ENCODE results near the gene PVALB. TPM values are rescaled to one million over a fixed set of nuclear protein-coding genes. Genes with fewer than 3 reads are reported as not detected.

The PVALB gene
- total RNA-seq, 1 donor = not detected

DNA sequence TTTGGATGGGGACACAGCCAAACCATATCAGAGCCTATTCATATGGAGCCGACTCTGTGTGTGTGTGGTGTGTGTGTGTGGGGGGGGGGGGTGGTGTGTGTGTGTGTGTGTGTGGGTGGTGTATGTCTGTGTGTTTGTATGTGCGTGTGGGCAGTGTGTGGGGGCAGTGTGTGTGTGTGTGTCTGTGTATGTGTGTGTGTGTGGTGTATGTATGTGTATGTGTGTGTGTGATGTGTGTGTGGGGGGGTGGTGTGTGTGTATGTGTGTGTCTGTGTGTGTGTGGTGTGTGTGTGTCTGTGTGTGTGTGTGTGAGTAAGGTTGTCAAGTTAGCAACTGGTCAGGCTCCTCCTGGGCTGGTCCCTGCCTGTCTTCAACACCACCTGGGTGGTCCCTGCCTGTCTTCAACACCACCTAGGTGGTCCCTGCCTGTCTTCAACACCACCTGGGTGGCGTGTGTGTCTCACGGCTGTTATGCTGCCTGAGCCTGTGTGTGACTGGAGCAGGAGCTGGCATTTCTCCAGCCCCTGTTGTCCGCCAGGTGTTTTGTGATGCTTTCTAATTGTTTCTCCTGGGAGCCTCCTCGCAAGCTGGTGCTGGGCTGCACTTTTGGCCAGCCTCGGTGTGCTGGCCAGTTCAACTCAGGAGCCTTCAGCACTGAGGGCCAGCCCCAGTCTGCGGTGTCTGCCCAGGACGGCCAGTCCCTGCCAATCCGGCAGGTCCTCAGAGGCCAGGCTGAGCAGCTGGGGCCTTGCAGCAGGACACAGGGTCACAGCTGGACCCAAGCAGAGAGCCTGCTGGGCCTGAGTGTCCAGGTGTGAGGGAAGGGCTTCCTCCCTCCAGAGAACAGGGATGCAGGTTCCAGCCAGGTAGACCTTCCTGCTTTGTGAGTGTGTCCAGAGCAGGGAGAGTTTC lies 21.5 kb upstream of the PVALB start:
- Histone ChIP-seq H3K27me3 (ENCODE audit: insufficient read depth, low read length) (peaks cover 13% of the 10 kb centered on the region), H3K4me3 (ENCODE audit: insufficient read depth, low read length) (no peak overlapping the region), H3K9me3 (ENCODE audit: low read depth, low read length) (no peaks in the 10 kb centered on the region), H2AFZ (ENCODE audit: low read length) (no peak overlapping the region), H3K36me3 (ENCODE audit: insufficient read depth, low read length) (no peaks in the 10 kb centered on the region), H3K4me1 (ENCODE audit: insufficient read depth, low read length) (no peaks in the 10 kb centered on the region), H3K27ac (ENCODE audit: low read depth, low read length) (no peak overlapping the region), H3K4me2 (ENCODE audit: insufficient read depth, low read length) (no peak overlapping the region), H4K20me1 (ENCODE audit: insufficient read depth, low read length) (no peaks in the 10 kb centered on the region), H3K79me2 (ENCODE audit: insufficient read depth, low read length) (no peaks in the 10 kb centered on the region)
- TF ChIP-seq, protein P1, sequence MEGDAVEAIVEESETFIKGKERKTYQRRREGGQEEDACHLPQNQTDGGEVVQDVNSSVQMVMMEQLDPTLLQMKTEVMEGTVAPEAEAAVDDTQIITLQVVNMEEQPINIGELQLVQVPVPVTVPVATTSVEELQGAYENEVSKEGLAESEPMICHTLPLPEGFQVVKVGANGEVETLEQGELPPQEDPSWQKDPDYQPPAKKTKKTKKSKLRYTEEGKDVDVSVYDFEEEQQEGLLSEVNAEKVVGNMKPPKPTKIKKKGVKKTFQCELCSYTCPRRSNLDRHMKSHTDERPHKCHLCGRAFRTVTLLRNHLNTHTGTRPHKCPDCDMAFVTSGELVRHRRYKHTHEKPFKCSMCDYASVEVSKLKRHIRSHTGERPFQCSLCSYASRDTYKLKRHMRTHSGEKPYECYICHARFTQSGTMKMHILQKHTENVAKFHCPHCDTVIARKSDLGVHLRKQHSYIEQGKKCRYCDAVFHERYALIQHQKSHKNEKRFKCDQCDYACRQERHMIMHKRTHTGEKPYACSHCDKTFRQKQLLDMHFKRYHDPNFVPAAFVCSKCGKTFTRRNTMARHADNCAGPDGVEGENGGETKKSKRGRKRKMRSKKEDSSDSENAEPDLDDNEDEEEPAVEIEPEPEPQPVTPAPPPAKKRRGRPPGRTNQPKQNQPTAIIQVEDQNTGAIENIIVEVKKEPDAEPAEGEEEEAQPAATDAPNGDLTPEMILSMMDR (IDR thresholded peaks at IDR 0.05; ENCODE audit: extremely low read depth, low read depth, low read length) = no peak
- DNase-seq (ENCODE audit: insufficient read length, low spot score, missing footprints) = no peak

DNA sequence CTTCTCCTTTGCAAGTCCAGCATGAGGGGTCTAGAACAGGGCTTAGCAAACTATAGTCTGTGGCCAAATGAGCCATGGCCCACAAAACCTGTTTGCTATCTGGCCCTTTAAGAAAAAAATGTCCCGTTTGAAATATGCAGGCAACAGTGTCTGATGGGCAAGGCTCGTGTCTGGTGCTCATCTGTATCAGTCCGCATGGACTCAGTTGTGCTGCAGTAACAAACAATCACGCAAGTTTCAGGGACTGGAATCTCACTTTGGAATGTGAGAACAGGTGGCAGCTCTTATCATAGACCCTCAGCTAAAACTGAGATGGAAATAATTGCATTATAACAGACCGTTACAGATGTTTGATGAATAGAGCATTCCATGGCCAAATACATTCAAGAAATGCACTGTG lies 19.1 kb upstream of the PVALB start:
- Histone ChIP-seq H4K20me1 (ENCODE audit: insufficient read depth, low read length) (no peaks in the 10 kb centered on the region), H3K9me3 (ENCODE audit: low read depth, low read length) (no peaks in the 10 kb centered on the region), H3K27me3 (ENCODE audit: insufficient read depth, low read length) (peaks cover 10% of the 10 kb centered on the region), H3K27ac (ENCODE audit: low read depth, low read length) (no peak overlapping the region), H3K36me3 (ENCODE audit: insufficient read depth, low read length) (no peaks in the 10 kb centered on the region), H3K79me2 (ENCODE audit: insufficient read depth, low read length) (no peaks in the 10 kb centered on the region), H3K4me1 (ENCODE audit: insufficient read depth, low read length) (no peaks in the 10 kb centered on the region), H3K4me3 (ENCODE audit: insufficient read depth, low read length) (no peak overlapping the region), H2AFZ (ENCODE audit: low read length) (no peak overlapping the region), H3K4me2 (ENCODE audit: insufficient read depth, low read length) (no peak overlapping the region)
- TF ChIP-seq, protein P1 (IDR thresholded peaks at IDR 0.05; ENCODE audit: extremely low read depth, low read depth, low read length) = no peak
- DNase-seq (ENCODE audit: insufficient read length, low spot score, missing footprints) = no peak

DNA sequence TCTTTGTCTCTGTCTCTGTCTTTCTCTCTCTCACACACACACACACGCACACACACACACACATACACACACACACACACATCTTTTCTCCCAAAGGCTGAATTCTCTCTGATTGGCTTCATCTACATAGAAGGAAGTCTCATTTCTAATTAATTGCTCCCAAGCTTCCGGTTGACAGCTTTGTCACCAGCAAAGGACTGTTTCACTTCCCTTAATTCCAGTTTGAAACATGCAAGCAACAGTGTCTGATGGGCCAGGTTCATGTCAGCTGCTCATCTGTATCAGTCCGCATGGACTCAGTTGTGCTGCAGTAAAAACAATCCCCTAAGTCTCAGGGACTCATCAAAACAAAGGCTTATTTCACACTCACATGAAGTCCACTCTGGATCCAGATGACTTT lies 16.2 kb upstream of the PVALB start:
- Histone ChIP-seq H3K79me2 (ENCODE audit: insufficient read depth, low read length) (no peaks in the 10 kb centered on the region), H2AFZ (ENCODE audit: low read length) (no peak overlapping the region), H3K9me3 (ENCODE audit: low read depth, low read length) (no peaks in the 10 kb centered on the region), H3K27me3 (ENCODE audit: insufficient read depth, low read length) (peaks cover 10% of the 10 kb centered on the region), H3K4me2 (ENCODE audit: insufficient read depth, low read length) (no peak overlapping the region), H3K4me1 (ENCODE audit: insufficient read depth, low read length) (no peaks in the 10 kb centered on the region), H4K20me1 (ENCODE audit: insufficient read depth, low read length) (no peaks in the 10 kb centered on the region), H3K36me3 (ENCODE audit: insufficient read depth, low read length) (no peaks in the 10 kb centered on the region), H3K27ac (ENCODE audit: low read depth, low read length) (no peak overlapping the region), H3K4me3 (ENCODE audit: insufficient read depth, low read length) (no peak overlapping the region)
- TF ChIP-seq, protein P1 (IDR thresholded peaks at IDR 0.05; ENCODE audit: extremely low read depth, low read depth, low read length) = no peak
- DNase-seq (ENCODE audit: insufficient read length, low spot score, missing footprints) = no peak

DNA sequence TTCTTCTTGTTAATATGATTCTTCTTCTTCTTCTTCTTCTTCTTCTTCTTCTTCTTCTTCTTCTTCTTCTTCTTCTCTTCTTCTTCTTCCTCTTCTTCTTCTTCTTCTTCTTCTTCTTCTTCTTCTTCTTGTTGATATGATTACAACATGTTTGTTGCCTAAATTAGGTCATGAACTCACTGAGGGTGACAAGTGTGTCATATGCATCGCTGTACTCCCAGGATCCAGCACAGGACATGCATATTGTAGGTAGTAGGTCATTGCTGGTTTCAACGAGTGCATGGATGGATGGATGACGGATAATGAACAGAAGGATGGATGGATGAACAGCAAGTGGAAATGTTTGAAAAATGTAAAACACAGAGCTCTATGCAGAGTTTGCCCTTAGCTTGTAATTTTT lies 14.9 kb upstream of the PVALB start:
- no peaks in the 10 kb centered on the region for H3K36me3 ChIP-seq (ENCODE audit: insufficient read depth, low read length)
- H3K4me1 ChIP-seq (ENCODE audit: insufficient read depth, low read length) = no peaks in the 10 kb centered on the region
- H3K27ac ChIP-seq (ENCODE audit: low read depth, low read length) = no peak overlapping the region
- no peaks in the 10 kb centered on the region for H3K9me3 ChIP-seq (ENCODE audit: low read depth, low read length)
- no peaks in the 10 kb centered on the region for H4K20me1 ChIP-seq (ENCODE audit: insufficient read depth, low read length)
- H3K4me3 ChIP-seq (ENCODE audit: insufficient read depth, low read length) = no peak overlapping the region
- H3K27me3 ChIP-seq (ENCODE audit: insufficient read depth, low read length) = peaks cover 11% of the 10 kb centered on the region
- no peak for DNase-seq (ENCODE audit: insufficient read length, low spot score, missing footprints)
- H2AFZ ChIP-seq (ENCODE audit: low read length) = no peak overlapping the region
- TF ChIP-seq, protein P1 (IDR thresholded peaks at IDR 0.05; ENCODE audit: extremely low read depth, low read depth, low read length) = no peak
- no peaks in the 10 kb centered on the region for H3K79me2 ChIP-seq (ENCODE audit: insufficient read depth, low read length)
- no peak overlapping the region for H3K4me2 ChIP-seq (ENCODE audit: insufficient read depth, low read length)

All from osteoblast (primary cell).